ENCODE measurements around the gene ZNF775. TPM values are rescaled to one million over a fixed set of nuclear protein-coding genes. Genes with fewer than 3 reads are reported as not detected.

Gene ZNF775
- total and polyA plus RNA-seq, 2 of the 13 experiments (the other 11 are each of a cell fraction or from before 2014, with no cell fraction given): 3.1 to 3.2 TPM

DNA sequence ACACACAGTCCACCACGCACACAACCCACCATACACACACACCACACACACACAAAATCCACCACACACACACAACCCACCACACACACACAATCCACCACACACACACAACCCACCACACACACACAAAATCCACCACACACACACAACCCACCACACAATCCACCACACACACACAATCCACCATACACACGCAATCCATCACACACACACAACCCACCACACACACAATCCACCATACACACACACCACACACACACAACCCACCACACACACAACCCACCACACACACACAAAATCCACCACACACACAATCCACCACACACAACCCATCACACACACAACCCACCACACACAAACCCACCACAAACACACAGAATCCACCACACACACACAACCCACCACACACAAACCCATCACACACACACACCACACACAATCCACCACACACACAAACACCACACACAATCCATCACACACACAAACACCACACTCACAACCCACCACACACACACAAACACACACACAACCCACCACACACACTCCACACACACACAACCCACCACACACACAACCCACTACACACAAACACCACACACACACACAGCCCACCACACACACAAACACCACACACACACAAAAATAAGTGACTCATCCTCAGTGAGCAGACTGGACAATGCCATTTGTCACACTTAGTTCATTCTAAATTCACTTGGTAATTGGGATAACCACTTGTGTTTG, 19.3 kb upstream of the ZNF775 start:
- FAIRE-seq: peak; percentile 75
- Histone ChIP-seq H3K9ac (ENCODE audit: insufficient read depth, low read depth, low read length) (no peak overlapping the region), H2AFZ (ENCODE audit: low read length) (no peak overlapping the region), H3K27me3 (ENCODE audit: control insufficient read depth in 1 of 2, insufficient read depth in 2 of 2, low read length in 2 of 2) (no peaks in the 10 kb centered on the region), H3K4me3 (replicated peaks in 1 of 3; ENCODE audit: insufficient read depth in 1 of 3, low read depth in 2 of 3, low read length in 3 of 3) (no peak overlapping the region), H3K79me2 (ENCODE audit: insufficient read depth, low read length) (no peaks in the 10 kb centered on the region), H3K9me3 (ENCODE audit: low read length) (no peaks in the 10 kb centered on the region), H4K20me1 (ENCODE audit: insufficient read depth, low read length) (no peaks in the 10 kb centered on the region), H3K4me2 (ENCODE audit: low read depth, low read length) (no peak overlapping the region), H3K36me3 (replicated peaks in 1 of 2; ENCODE audit: control insufficient read depth in 1 of 2, insufficient read depth in 2 of 2, low read length in 2 of 2) (no peaks in the 10 kb centered on the region), H3K4me1 (ENCODE audit: insufficient read depth, low read length) (peaks cover 57% of the 10 kb centered on the region), H3K27ac (ENCODE audit: extremely low read length, insufficient read depth, low read length) (no peak overlapping the region)
- no TSS peak for BruUV-seq (replicated peaks)
- no peak for DNase-seq (ENCODE audit: low spot score)
- WGBS (ENCODE audit: low lambda C conversion rate): 91% methylated on average over 2 of the region's 2 CpGs
- in situ Hi-C loops (cut with HindIII; ENCODE audit: extremely low pct_ligation_motif_present, low pct_unique_long_range_greater_than_20kb): no loop called here
- ATAC-seq: no peak
- CTCF ChIA-PET (ENCODE audit: low intra/inter-chr PET ratio, low total read pairs): no interaction called here
- TF ChIP-seq CREB1 (IDR thresholded peaks at IDR 0.05) (0 out of 2 replicates have a peak, but pooled peaks have one; percentile 5), CREB1 (CRISPR knock-in tag; IDR thresholded peaks at IDR 0.05) (no peak), HNRNPL (IDR thresholded peaks at IDR 0.05; ENCODE audit: low read depth, low read length) (peak; percentile 82), SSRP1 (CRISPR knock-in tag; IDR thresholded peaks at IDR 0.05) (no peak), ZNF274 (CRISPR knock-in tag; IDR thresholded peaks at IDR 0.05) (no peak)
- TF ChIP-seq, protein P1, sequence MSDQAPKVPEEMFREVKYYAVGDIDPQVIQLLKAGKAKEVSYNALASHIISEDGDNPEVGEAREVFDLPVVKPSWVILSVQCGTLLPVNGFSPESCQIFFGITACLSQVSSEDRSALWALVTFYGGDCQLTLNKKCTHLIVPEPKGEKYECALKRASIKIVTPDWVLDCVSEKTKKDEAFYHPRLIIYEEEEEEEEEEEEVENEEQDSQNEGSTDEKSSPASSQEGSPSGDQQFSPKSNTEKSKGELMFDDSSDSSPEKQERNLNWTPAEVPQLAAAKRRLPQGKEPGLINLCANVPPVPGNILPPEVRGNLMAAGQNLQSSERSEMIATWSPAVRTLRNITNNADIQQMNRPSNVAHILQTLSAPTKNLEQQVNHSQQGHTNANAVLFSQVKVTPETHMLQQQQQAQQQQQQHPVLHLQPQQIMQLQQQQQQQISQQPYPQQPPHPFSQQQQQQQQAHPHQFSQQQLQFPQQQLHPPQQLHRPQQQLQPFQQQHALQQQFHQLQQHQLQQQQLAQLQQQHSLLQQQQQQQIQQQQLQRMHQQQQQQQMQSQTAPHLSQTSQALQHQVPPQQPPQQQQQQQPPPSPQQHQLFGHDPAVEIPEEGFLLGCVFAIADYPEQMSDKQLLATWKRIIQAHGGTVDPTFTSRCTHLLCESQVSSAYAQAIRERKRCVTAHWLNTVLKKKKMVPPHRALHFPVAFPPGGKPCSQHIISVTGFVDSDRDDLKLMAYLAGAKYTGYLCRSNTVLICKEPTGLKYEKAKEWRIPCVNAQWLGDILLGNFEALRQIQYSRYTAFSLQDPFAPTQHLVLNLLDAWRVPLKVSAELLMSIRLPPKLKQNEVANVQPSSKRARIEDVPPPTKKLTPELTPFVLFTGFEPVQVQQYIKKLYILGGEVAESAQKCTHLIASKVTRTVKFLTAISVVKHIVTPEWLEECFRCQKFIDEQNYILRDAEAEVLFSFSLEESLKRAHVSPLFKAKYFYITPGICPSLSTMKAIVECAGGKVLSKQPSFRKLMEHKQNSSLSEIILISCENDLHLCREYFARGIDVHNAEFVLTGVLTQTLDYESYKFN (CRISPR knock-in tag; conservative IDR thresholded peaks at IDR 0.05): no peak
- TF ChIP-seq, protein P2, sequence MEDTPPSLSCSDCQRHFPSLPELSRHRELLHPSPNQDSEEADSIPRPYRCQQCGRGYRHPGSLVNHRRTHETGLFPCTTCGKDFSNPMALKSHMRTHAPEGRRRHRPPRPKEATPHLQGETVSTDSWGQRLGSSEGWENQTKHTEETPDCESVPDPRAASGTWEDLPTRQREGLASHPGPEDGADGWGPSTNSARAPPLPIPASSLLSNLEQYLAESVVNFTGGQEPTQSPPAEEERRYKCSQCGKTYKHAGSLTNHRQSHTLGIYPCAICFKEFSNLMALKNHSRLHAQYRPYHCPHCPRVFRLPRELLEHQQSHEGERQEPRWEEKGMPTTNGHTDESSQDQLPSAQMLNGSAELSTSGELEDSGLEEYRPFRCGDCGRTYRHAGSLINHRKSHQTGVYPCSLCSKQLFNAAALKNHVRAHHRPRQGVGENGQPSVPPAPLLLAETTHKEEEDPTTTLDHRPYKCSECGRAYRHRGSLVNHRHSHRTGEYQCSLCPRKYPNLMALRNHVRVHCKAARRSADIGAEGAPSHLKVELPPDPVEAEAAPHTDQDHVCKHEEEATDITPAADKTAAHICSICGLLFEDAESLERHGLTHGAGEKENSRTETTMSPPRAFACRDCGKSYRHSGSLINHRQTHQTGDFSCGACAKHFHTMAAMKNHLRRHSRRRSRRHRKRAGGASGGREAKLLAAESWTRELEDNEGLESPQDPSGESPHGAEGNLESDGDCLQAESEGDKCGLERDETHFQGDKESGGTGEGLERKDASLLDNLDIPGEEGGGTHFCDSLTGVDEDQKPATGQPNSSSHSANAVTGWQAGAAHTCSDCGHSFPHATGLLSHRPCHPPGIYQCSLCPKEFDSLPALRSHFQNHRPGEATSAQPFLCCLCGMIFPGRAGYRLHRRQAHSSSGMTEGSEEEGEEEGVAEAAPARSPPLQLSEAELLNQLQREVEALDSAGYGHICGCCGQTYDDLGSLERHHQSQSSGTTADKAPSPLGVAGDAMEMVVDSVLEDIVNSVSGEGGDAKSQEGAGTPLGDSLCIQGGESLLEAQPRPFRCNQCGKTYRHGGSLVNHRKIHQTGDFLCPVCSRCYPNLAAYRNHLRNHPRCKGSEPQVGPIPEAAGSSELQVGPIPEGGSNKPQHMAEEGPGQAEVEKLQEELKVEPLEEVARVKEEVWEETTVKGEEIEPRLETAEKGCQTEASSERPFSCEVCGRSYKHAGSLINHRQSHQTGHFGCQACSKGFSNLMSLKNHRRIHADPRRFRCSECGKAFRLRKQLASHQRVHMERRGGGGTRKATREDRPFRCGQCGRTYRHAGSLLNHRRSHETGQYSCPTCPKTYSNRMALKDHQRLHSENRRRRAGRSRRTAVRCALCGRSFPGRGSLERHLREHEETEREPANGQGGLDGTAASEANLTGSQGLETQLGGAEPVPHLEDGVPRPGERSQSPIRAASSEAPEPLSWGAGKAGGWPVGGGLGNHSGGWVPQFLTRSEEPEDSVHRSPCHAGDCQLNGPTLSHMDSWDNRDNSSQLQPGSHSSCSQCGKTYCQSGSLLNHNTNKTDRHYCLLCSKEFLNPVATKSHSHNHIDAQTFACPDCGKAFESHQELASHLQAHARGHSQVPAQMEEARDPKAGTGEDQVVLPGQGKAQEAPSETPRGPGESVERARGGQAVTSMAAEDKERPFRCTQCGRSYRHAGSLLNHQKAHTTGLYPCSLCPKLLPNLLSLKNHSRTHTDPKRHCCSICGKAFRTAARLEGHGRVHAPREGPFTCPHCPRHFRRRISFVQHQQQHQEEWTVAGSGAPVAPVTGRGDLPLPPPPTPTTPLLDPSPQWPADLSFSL (CRISPR knock-in tag; IDR thresholded peaks at IDR 0.05): peak; percentile 80
- POLR2A ChIA-PET: interaction anchor here (1.3 kb wide), 1 partner anchor 29 kb away, joined by 3 read pairs; no protein-coding TSS in a partner anchor
- intact Hi-C loops (cut with micrococcal nuclease; ENCODE audit: unreplicated experiment): loop anchor here (5.0 to 10.0 kb wide), 2 partner anchors 37 to 75 kb away; partner anchors contain the start of genes ACTR3C and LRRC61
